GM19035 (cell line): Measurements from ENCODE around the gene JAG2.
A peak's percentile ranks its signal among the peaks of the same experiment; 100 is the strongest.

Experiments used
- ATAC-seq: cut with Tn5 transposase; IDR thresholded peaks from one replicate; pipeline ENCODE4 v1.9.1; 2021; ENCODE audit not compliant: unreplicated experiment

JAG2 gene

DNA sequence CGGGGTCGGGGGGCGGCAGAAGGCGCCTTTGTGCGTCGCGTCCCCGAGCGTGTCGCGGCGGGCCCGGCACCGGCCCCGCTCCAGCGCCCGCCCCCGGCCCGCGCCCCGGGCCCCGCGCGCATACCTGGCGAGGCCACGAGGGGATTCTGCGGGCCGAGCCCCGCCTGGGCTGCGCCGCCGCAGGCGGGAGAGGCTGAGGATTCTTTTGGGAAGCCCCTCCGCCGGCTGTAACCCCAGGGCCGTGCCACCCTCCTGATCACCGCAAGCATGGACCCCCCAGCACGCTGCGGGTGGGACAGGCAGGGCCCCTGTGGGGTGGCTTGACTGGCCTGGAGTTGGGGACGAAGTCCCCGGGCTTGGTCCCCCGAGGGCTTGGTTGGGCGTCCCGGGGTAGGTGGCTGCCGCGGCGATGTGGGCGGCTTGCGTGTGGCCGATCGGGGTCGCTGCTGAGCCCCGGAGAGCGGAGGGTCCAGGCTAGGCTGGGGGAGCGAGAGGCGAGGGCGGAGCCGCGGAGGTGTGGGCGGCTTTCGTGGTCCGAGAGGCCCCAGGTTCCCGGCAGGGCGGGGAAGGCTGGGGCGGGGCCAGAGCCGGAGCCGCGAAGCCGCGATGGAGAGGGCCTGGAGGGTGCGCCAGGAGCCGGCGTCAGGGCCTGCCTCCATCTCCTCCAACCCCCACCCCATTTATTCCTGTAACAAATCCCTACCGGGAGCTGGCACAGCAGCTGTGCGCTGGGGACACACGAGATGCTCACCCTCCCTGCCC lies 75.0 kb downstream of the JAG2 start:
- ATAC-seq = peak; percentile 60

DNA sequence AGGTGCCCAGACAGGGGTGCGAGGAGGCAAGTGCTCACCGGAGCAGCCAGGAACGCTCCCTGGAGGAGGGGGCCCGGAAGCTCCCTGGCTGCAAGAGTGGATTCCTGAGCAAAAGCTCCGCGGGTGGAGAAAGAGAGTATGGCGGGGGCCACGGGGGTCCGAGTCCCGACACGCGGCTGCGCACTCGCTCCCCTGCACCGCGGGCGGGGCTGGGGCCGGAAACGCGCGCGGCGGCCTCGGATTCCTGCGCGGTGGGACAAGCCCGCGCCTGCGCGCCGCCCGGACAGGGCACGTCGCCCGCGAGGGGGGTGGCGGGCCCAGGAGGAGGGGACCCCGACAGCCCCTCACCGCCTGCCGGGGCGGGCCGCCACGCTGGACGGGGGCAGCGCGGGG lies 75.5 kb downstream of the JAG2 start:
- peak; percentile 28 for ATAC-seq

DNA sequence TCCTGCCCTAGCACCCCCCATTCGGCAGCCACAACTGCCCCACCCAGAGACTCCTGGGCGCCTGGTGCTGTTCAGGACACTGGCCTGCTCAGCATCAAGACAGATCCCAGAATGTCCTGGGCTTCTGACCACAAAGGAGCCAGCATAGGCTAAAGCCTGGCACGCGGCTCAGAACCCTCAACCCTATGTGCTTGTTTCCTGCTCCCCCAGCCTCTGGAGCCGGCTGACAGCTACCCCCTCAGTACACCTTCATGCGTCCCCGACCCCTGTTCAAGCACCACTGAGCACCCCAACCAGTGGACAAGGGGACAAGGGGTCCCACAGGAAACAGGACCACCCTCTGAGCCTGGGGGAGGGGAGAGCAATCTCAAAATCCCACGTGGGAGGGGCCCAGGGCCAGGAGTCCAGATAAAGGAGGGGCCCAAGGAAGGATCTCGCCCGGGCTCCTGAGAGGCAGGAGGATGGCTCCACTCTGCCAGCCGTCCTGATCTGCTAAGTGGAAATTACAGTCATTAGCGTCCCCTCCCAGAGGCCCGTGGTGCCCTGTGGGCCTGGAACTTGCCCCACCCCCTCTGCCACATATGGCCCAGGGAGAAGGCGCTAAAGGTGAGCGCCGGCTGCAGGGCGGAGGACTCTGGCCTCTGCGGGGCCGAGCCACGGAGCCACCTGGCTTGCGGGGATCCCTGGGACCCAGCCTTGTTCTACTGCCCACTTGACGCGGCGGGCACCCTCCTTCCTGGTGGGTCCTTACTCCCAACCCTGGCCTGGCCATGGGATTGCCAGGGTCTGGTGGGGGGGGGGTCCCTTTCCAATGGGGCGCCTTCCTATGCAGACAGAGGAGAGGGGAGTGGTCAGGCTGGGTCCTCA lies 76.2 kb downstream of the JAG2 start:
- ATAC-seq = no peak

DNA sequence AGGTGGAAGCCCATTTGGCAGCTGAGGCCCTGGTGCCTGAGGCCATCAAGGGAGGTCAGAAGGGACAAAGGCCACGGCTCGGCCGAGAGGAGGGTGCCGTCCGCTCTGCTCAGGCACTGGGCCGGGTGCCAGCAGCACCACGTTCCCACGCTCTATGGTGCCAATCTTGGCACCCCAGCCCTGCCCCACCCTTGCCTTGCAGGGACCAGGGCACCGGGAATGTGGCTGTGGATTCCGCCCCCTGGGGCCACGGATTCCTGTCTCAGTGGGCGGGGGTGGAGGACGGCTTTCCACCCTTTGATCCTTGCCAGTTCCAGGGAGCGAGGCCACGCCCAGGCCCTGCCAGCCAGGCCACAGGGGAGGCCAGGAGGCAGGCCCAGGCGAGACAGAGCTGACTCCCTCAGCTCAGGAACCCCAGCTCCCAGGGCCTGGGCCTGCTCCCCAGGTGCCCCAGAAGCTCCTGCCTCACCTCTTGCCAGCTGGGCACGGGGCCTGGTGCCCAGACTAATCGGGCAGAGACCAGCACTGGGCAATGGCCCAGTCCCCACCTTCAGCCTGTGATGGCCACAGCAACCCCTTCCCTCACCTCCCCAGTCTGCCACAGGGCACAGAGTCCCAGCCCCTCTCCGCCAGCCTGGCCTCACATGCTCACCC lies 76.9 kb downstream of the JAG2 start:
- no peak for ATAC-seq

DNA sequence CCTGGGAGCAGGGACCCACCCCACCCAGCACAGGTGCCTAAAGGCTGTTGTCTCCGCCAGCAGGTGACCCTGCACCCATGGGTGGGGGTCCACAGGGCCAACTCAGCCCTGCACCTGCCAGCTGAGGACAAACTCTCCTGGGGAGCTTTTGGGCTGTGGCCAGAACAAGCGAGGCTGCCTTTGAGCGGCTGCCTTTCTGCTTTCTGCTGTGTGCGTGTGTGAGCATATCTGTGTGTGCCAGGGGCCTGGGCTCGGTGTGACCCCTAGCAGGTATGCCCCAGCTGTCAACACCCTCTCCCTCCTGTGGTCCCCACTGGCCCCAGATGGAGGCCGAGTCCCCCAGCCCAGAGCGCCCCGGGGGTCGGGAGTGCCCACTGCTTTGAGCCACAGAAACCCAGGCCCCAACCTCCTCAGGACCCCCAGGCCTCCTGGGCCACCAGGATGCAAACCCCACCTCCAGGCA lies 77.5 kb downstream of the JAG2 start:
- no peak for ATAC-seq
